ENCODE measurements around the gene NFATC3.

GRCh38 chr16:68272507-68273209, 187.5 kb downstream of the NFATC3 start:
- TF ChIP-seq POLR2AphosphoS5 (IDR thresholded peaks at IDR 0.05) (peak in 1 of 3 donors; percentile 4), EP300 (IDR thresholded peaks at IDR 0.05) (no peak), CTCF (IDR thresholded peaks at IDR 0.05) (no peak)
